H9 (cell line): ENCODE measurements around the gene GXYLT2. TPM values are rescaled to one million over a fixed set of nuclear protein-coding genes. Genes with fewer than 3 reads are reported as not detected.

ENCODE experiments used
- DNase-seq: peaks from one replicate; pipeline ENCODE4 v3.0.0-alpha.2; 2017
- H2AFZ ChIP-seq: one replicate; pipeline ENCODE4 v1.6.1; 2013; ENCODE audit warnings: mild to moderate bottlenecking, low read length, control low read depth, moderate library complexity
- H2AK5ac ChIP-seq: 2 replicates; pipeline ENCODE4 v1.6.1; 2013; ENCODE audit warnings: low read length, control low read depth, mixed read lengths; ENCODE audit not compliant: insufficient read length
- H2BK120ac ChIP-seq: one replicate; pipeline ENCODE4 v1.6.1; 2013; ENCODE audit warnings: low read depth, mild to moderate bottlenecking, low read length, control low read depth, inconsistent platforms; ENCODE audit not compliant: poor library complexity, severe bottlenecking
- H2BK12ac ChIP-seq: 2 replicates; pipeline ENCODE4 v1.6.1; 2013; ENCODE audit warnings: low read length, control low read depth, mixed read lengths, low read depth; ENCODE audit not compliant: insufficient read length
- H2BK15ac ChIP-seq: 2 replicates; pipeline ENCODE4 v1.6.1; 2013; ENCODE audit warnings: low read depth, low read length, control low read depth
- H2BK20ac ChIP-seq: one replicate; pipeline ENCODE4 v1.6.1; 2013; ENCODE audit warnings: low read depth, mild to moderate bottlenecking, low read length, control low read depth, inconsistent platforms; ENCODE audit not compliant: poor library complexity, severe bottlenecking
- H2BK5ac ChIP-seq: 2 replicates; pipeline ENCODE4 v1.6.1; 2013; ENCODE audit warnings: low read length, control low read depth, mixed read lengths; ENCODE audit not compliant: insufficient read length
- H3K14ac ChIP-seq: 2 replicates; pipeline ENCODE4 v1.6.1; 2013; ENCODE audit warnings: low read length, control low read depth; ENCODE audit not compliant: insufficient read depth
- H3K18ac ChIP-seq: 2 replicates; pipeline ENCODE4 v1.6.1; 2013; ENCODE audit warnings: low read depth, mild to moderate bottlenecking, mixed read lengths, low read length, control low read depth; ENCODE audit not compliant: insufficient read length
- H3K23ac ChIP-seq: 2 replicates; pipeline ENCODE4 v1.6.1; 2013; ENCODE audit warnings: low read length, control low read depth, mixed read lengths, low read depth; ENCODE audit not compliant: insufficient read length
- H3K23me2 ChIP-seq: 2 replicates; pipeline ENCODE4 v1.6.1; 2013; ENCODE audit warnings: low read depth, mild to moderate bottlenecking, mixed read lengths, low read length, control low read depth; ENCODE audit not compliant: insufficient read length, poor library complexity, severe bottlenecking
- H3K27ac ChIP-seq: 2 replicates; pipeline ENCODE4 v1.5.1; 2013; ENCODE audit warnings: low read length, control low read depth, mixed read lengths, low read depth; ENCODE audit not compliant: insufficient read length
- H3K27me3 ChIP-seq: 2 replicates; pipeline ENCODE4 v1.6.1; 2013; ENCODE audit warnings: low read length, control low read depth, inconsistent platforms; ENCODE audit not compliant: insufficient read depth
- H3K4ac ChIP-seq: 2 replicates; pipeline ENCODE4 v1.6.1; 2013; ENCODE audit warnings: low read depth, mild to moderate bottlenecking, control low read depth, inconsistent platforms, low read length, moderate library complexity
- H3K4me1 ChIP-seq: 2 replicates; pipeline ENCODE4 v1.6.1; 2013; ENCODE audit warnings: low read length, control low read depth, inconsistent platforms; ENCODE audit not compliant: insufficient read depth
- H3K4me2 ChIP-seq: 2 replicates; pipeline ENCODE4 v1.6.1; 2013; ENCODE audit warnings: low read length, control low read depth, mixed read lengths; ENCODE audit not compliant: insufficient read length, insufficient read depth
- H3K56ac ChIP-seq: 2 replicates; pipeline ENCODE4 v1.6.1; 2013; ENCODE audit warnings: low read depth, mild to moderate bottlenecking, mixed read lengths, low read length, control low read depth; ENCODE audit not compliant: insufficient read length
- H3K79me1 ChIP-seq: 2 replicates; pipeline ENCODE4 v1.6.1; 2013; ENCODE audit warnings: low read depth, mild to moderate bottlenecking, moderate library complexity, low read length, control low read depth, inconsistent platforms; ENCODE audit not compliant: insufficient read depth, poor library complexity, severe bottlenecking
- H3K79me2 ChIP-seq: 2 replicates; pipeline ENCODE4 v1.6.1; 2013; ENCODE audit warnings: low read length, control low read depth, inconsistent platforms; ENCODE audit not compliant: insufficient read depth
- H3K9ac ChIP-seq: 2 replicates; pipeline ENCODE4 v1.6.1; 2013; ENCODE audit warnings: low read length, control low read depth, mixed read lengths; ENCODE audit not compliant: insufficient read length; ENCODE audit errors: extremely low read depth
- H3K9me3 ChIP-seq: one replicate; pipeline ENCODE4 v1.6.1; 2013; ENCODE audit warnings: low read depth, low read length, inconsistent platforms; ENCODE audit not compliant: control insufficient read depth
- H3T11ph ChIP-seq: one replicate; pipeline ENCODE4 v1.6.1; 2013; ENCODE audit warnings: mild to moderate bottlenecking, low read length, control low read depth, inconsistent platforms
- H4K20me1 ChIP-seq: one replicate; pipeline ENCODE4 v1.6.1; 2013; ENCODE audit not compliant: control insufficient read depth, insufficient read length, insufficient read depth
- H4K5ac ChIP-seq: 2 replicates; pipeline ENCODE4 v1.6.1; 2013; ENCODE audit warnings: low read depth, mild to moderate bottlenecking, mixed read lengths, low read length, control low read depth; ENCODE audit not compliant: insufficient read length
- H4K8ac ChIP-seq: replicated peaks from 2 replicates; pipeline ENCODE4 v1.6.1; 2013; ENCODE audit warnings: low read length, control low read depth, mixed read lengths, low read depth; ENCODE audit not compliant: insufficient read length
- H4K91ac ChIP-seq: 2 replicates; pipeline ENCODE4 v1.6.1; 2013; ENCODE audit warnings: low read depth, mild to moderate bottlenecking, moderate library complexity, mixed read lengths, low read length, control low read depth; ENCODE audit not compliant: insufficient read length
- H3K27ac Mint-ChIP-seq, 3 experiments: 2 replicates in 2 of 3; 3 replicates in 1 of 3; pipeline ENCODE4 v1.8.0; 2020 to 2021; ENCODE audit warnings: mixed read lengths in 3 of 3, mild to moderate bottlenecking in 1 of 3, moderate library complexity in 1 of 3
- H3K27me3 Mint-ChIP-seq: 2 replicates; pipeline ENCODE4 v1.8.0; 2021; ENCODE audit warnings: low read depth, mild to moderate bottlenecking, moderate library complexity, mixed read lengths
- H3K36me3 Mint-ChIP-seq, 3 experiments: 2 replicates in 2 of 3; 3 replicates in 1 of 3; pipeline ENCODE4 v1.8.0; 2020 to 2021; ENCODE audit warnings: low read depth in 3 of 3, mixed read lengths in 3 of 3; ENCODE audit not compliant: insufficient read depth in 1 of 3
- H3K4me1 Mint-ChIP-seq, 2 experiments: 2 replicates each; pipeline ENCODE4 v1.8.0; 2020; ENCODE audit warnings: mixed read lengths in 2 of 2
- H3K4me3 Mint-ChIP-seq, 2 experiments: 2 replicates in 1 of 2; 3 replicates in 1 of 2; pipeline ENCODE4 v1.8.0; 2020 to 2021; ENCODE audit warnings: mild to moderate bottlenecking in 2 of 2, mixed read lengths in 2 of 2, moderate library complexity in 1 of 2
- H3K9me3 Mint-ChIP-seq, 2 experiments: 2 replicates in 1 of 2; 3 replicates in 1 of 2; pipeline ENCODE4 v1.8.0; 2020; ENCODE audit warnings: mild to moderate bottlenecking in 2 of 2, mixed read lengths in 2 of 2, moderate library complexity in 1 of 2
- CTCF ChIP-seq: fragments of 200-600 bp; sonication (generic); conservative IDR thresholded peaks from 3 replicates; pipeline ENCODE4 v1.8.0; 2021; ENCODE audit warnings: antibody characterized with exemption, mild to moderate bottlenecking
- WGBS: extraction: QIAGEN DNeasy Blood & Tissue Kit; methylation state at CpG from one replicate; pipeline ENCODE4 v1.1.7; 2013; ENCODE audit warnings: missing lambda C conversion rate, low lambda C conversion rate, mixed read lengths; ENCODE audit not compliant: insufficient read length; ENCODE audit errors: extremely low coverage; 5-methylcytosine and 5-hydroxymethylcytosine counted together
- total RNA-seq: library from RNA; stranded (reverse); gene quantifications from 2 replicates; pipeline ENCODE4 v1.2.1, GENCODE V29; 2021

Gene GXYLT2
- total RNA-seq, 1 experiment from 2014 or later: 2.0 TPM

DNA sequence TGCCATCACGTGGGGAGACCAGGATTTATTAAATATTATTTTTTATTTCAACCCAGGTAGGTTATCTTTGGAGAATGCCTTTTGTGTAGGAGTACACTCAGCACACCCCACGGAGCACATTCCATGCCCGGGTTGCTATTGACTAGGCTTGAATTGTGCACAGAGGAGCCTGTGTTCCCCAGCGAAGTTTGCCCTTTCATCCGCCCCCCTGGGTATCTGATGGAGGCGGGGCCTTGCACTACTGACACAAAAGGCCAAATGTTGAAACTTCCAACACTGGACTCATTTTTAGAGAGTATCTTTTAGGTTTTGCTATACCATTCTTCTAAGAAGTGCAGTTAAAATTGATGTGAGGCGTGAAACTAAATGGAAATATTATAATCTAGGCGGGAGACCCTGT lies 69.5 kb downstream of the GXYLT2 start:
- Mint-ChIP-seq H3K27me3 (peaks cover 1% of the 10 kb centered on the region; the same call in 1 of the 2 replicates), H3K4me3 (no peak overlapping the region), H3K36me3 (no peaks in the 10 kb centered on the region), H3K4me1 (peaks cover 17 to 38% of the 10 kb centered on the region in 2 experiments), H3K27ac (no peak overlapping the region), H3K9me3 (no peaks in the 10 kb centered on the region)
- H3K79me2 ChIP-seq: no peaks in the 10 kb centered on the region
- H3K79me1 ChIP-seq: no peaks in the 10 kb centered on the region
- no peak overlapping the region for H3K23ac ChIP-seq
- H4K5ac ChIP-seq: no peak overlapping the region
- no peaks in the 10 kb centered on the region for H3K9me3 ChIP-seq
- H2BK120ac ChIP-seq: no peak overlapping the region
- H3K9ac ChIP-seq: no peak overlapping the region
- DNase-seq: no peak
- TF ChIP-seq CTCF: no peak
- no peak overlapping the region for H2BK12ac ChIP-seq
- no peak overlapping the region for H3K56ac ChIP-seq
- no peak overlapping the region for H2BK5ac ChIP-seq
- H3K27me3 ChIP-seq: no peaks in the 10 kb centered on the region
- H4K8ac ChIP-seq: no peak overlapping the region
- no peak overlapping the region for H2BK20ac ChIP-seq
- H3K4me1 ChIP-seq: no peaks in the 10 kb centered on the region; the same call in 1 of the 2 replicates
- H3T11ph ChIP-seq: no peak overlapping the region
- H3K23me2 ChIP-seq: no peaks in the 10 kb centered on the region
- H2AFZ ChIP-seq: no peak overlapping the region
- H2AK5ac ChIP-seq: no peak overlapping the region
- no peak overlapping the region for H3K27ac ChIP-seq
- H3K14ac ChIP-seq: no peak overlapping the region
- no peak overlapping the region for H3K4me2 ChIP-seq
- H2BK15ac ChIP-seq: no peak overlapping the region
- no peak overlapping the region for H4K91ac ChIP-seq
- H4K20me1 ChIP-seq: no peaks in the 10 kb centered on the region
- WGBS: no CpG with 5 or more reads among the region's 8 CpGs
- no peak overlapping the region for H3K18ac ChIP-seq
- no peak overlapping the region for H3K4ac ChIP-seq
